HEK293 (cell line): ENCODE data around the gene PCSK9.

Experiments
- CTCF ChIA-PET: fragments of 350-600 bp; formaldehyde crosslinking; extraction: SDS; loops from one replicate; lab custom pipeline; 2021; ENCODE audit warnings: antibody characterized with exemption; lab: Yijun Ruan, JAX
- POLR2A ChIA-PET: fragments of 300-600 bp; formaldehyde crosslinking; extraction: SDS; loops from one replicate; lab custom pipeline; 2020; ENCODE audit warnings: antibody characterized with exemption, inconsistent platforms; lab: Yijun Ruan, JAX
- H3K27ac ChIP-seq: fragments of 200-500 bp; sonication (Bioruptor generic); 2 replicates; pipeline ENCODE4 v1.5.1; 2014; ENCODE audit warnings: low read depth, low read length, control low read depth, inconsistent platforms; ENCODE audit errors: extremely low read depth
- H3K36me3 ChIP-seq, 2 experiments: fragments of 200-500 bp in 1 of 2; sonication (Bioruptor generic) in 1 of 2; 1 replicate in 1 of 2; 2 replicates in 1 of 2; pipeline ENCODE4 v1.5.1; 2014 to 2017; ENCODE audit warnings: inconsistent platforms in 2 of 2, low read length in 2 of 2; ENCODE audit not compliant: control insufficient read depth in 2 of 2, insufficient read depth in 1 of 2
- H3K4me1 ChIP-seq: fragments of 200-500 bp; sonication (Bioruptor generic); 2 replicates; pipeline ENCODE4 v1.5.1; 2014; ENCODE audit warnings: mild to moderate bottlenecking, low read length, inconsistent platforms; ENCODE audit not compliant: control insufficient read depth, insufficient read depth
- H3K4me3 ChIP-seq: 2 replicates; pipeline ENCODE4 v1.5.1; 2011; ENCODE audit warnings: low read depth, mild to moderate bottlenecking, control low read depth, low read length, moderate library complexity
- H3K9me3 ChIP-seq: fragments of 200-500 bp; sonication (Bioruptor generic); 2 replicates; pipeline ENCODE4 v1.5.1; 2014; ENCODE audit warnings: low read depth, low read length, inconsistent platforms; ENCODE audit not compliant: control insufficient read depth, insufficient read depth
- KLF9 ChIP-seq: fragments of 450-650 bp; formaldehyde crosslinking; IDR thresholded peaks from 2 replicates; pipeline ENCODE4 v1.5.1; 2016; ENCODE audit warnings: missing biosample characterization, missing genetic modification characterization, low read depth
- ZNF112 ChIP-seq: fragments of 450-650 bp; formaldehyde crosslinking; IDR thresholded peaks from 2 replicates; pipeline ENCODE4 v1.5.0; 2017; ENCODE audit warnings: missing biosample characterization, missing genetic modification characterization
- ZNF155 ChIP-seq: fragments of 450-650 bp; formaldehyde crosslinking; IDR thresholded peaks from 2 replicates; pipeline ENCODE4 v1.5.1; 2016; ENCODE audit warnings: missing biosample characterization, missing genetic modification characterization
- ZNF16 ChIP-seq: fragments of 450-650 bp; formaldehyde crosslinking; IDR thresholded peaks from 2 replicates; pipeline ENCODE4 v1.5.1; 2016; ENCODE audit warnings: low read depth, missing biosample characterization, missing genetic modification characterization
- ZNF2 ChIP-seq: fragments of 450-650 bp; formaldehyde crosslinking; IDR thresholded peaks from 2 replicates; pipeline ENCODE4 v1.5.1; 2016; ENCODE audit warnings: missing biosample characterization, missing genetic modification characterization
- ZNF214 ChIP-seq: fragments of 450-650 bp; formaldehyde crosslinking; IDR thresholded peaks from 2 replicates; pipeline ENCODE4 v1.5.1; 2017; ENCODE audit warnings: missing biosample characterization, mild to moderate bottlenecking, missing genetic modification characterization, borderline replicate concordance
- ZNF223 ChIP-seq: fragments of 450-650 bp; formaldehyde crosslinking; IDR thresholded peaks from 2 replicates; pipeline ENCODE4 v1.5.1; 2016; ENCODE audit warnings: missing biosample characterization, missing genetic modification characterization
- ZNF311 ChIP-seq: fragments of 450-650 bp; formaldehyde crosslinking; IDR thresholded peaks from 2 replicates; pipeline ENCODE4 v1.5.1; 2017; ENCODE audit warnings: missing biosample characterization, missing genetic modification characterization, borderline replicate concordance
- ZNF335 ChIP-seq: fragments of 450-650 bp; formaldehyde crosslinking; conservative IDR thresholded peaks from 2 replicates; pipeline ENCODE4 v1.5.1; 2016; ENCODE audit warnings: missing biosample characterization, missing genetic modification characterization
- ZNF37A ChIP-seq: fragments of 450-650 bp; IDR thresholded peaks from 2 replicates; pipeline ENCODE4 v1.5.1; 2018; ENCODE audit warnings: missing biosample characterization, missing genetic modification characterization
- ZNF544 ChIP-seq: fragments of 450-650 bp; formaldehyde crosslinking; IDR thresholded peaks from 2 replicates; pipeline ENCODE4 v1.5.0; 2017; ENCODE audit warnings: missing biosample characterization, missing genetic modification characterization
- ZNF555 ChIP-seq: fragments of 450-650 bp; formaldehyde crosslinking; conservative IDR thresholded peaks from 2 replicates; pipeline ENCODE4 v1.5.1; 2017; ENCODE audit warnings: missing biosample characterization, mild to moderate bottlenecking, missing genetic modification characterization, inconsistent platforms
- ZNF629 ChIP-seq: fragments of 450-650 bp; formaldehyde crosslinking; IDR thresholded peaks from 2 replicates; pipeline ENCODE4 v1.5.1; 2017; ENCODE audit warnings: missing biosample characterization, missing genetic modification characterization
- ZNF792 ChIP-seq: fragments of 450-650 bp; formaldehyde crosslinking; IDR thresholded peaks from 2 replicates; pipeline ENCODE4 v1.5.1; 2016; ENCODE audit warnings: missing biosample characterization, missing genetic modification characterization
- TF ChIP-seq, protein P1 (sequence below): fragments of 450-650 bp; formaldehyde crosslinking; IDR thresholded peaks from 2 replicates; pipeline ENCODE4 v1.5.1; 2016; ENCODE audit warnings: missing biosample characterization, missing genetic modification characterization
- TF ChIP-seq, protein P2 (sequence below): fragments of 450-650 bp; formaldehyde crosslinking; IDR thresholded peaks from 2 replicates; pipeline ENCODE4 v1.5.1; 2016; ENCODE audit warnings: missing biosample characterization, missing genetic modification characterization
- TF ChIP-seq, protein P3 (sequence below): fragments of 450-650 bp; formaldehyde crosslinking; IDR thresholded peaks from 2 replicates; pipeline ENCODE4 v1.5.1; 2016; ENCODE audit warnings: missing biosample characterization, missing genetic modification characterization
- TF ChIP-seq, protein P4 (sequence below): fragments of 450-650 bp; IDR thresholded peaks from 2 replicates; pipeline ENCODE4 v1.5.1; 2018; ENCODE audit warnings: missing biosample characterization, missing genetic modification characterization

PCSK9 gene

DNA sequence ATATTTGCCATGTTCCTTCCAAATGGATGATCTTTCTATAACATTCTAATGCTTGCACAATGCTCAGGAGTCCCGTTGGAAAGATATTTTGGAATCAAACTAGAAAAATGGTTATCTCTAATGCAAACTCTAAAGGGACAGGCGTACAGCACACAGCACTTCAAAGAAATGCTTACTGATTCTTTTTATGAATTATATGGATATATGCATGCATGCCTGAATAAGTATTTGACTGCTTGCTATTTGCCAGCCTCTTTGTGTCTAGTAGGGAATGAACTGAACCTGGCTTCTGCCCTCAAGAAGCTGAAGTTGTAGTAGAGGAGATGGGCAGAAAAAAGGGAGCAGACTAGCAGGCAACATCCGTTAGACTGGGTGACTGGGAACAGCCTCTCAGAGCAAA lies 48.1 kb downstream of the PCSK9 start (continued):
- TF ChIP-seq, protein P1, sequence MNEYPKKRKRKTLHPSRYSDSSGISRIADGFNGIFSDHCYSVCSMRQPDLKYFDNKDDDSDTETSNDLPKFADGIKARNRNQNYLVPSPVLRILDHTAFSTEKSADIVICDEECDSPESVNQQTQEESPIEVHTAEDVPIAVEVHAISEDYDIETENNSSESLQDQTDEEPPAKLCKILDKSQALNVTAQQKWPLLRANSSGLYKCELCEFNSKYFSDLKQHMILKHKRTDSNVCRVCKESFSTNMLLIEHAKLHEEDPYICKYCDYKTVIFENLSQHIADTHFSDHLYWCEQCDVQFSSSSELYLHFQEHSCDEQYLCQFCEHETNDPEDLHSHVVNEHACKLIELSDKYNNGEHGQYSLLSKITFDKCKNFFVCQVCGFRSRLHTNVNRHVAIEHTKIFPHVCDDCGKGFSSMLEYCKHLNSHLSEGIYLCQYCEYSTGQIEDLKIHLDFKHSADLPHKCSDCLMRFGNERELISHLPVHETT (tag by site-specific recombination), result no peak
- TF ChIP-seq ZNF792 (tag by site-specific recombination), result no peak
- TF ChIP-seq ZNF629 (tag by site-specific recombination), result no peak
- TF ChIP-seq ZNF311 (tag by site-specific recombination), result no peak

DNA sequence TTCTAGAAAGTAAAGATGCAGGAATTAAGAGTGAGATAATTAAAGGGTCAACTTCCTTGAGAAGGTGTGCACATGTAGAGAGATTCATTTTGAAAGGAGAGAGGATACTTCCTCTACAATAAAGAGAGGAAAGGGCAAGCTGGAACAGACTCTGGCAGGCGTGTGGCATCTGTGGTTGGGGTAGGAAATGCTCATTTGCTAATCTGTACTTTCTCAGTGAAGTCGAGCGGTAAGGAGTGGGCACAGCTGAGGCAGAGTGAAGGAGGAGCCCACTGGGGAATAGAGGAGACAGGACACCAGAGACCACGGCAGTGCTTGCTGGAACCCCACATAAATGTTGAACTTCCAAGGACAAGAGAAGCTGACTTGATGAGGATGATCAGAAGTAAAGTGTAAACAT lies 49.1 kb downstream of the PCSK9 start:
- H3K9me3 ChIP-seq, result no peaks in the 10 kb centered on the region
- CTCF ChIA-PET, result interaction anchor here (0.7 kb wide), 1 partner anchor 287 kb away, joined by 3 read pairs; no protein-coding TSS in a partner anchor
- H3K4me1 ChIP-seq, result no peaks in the 10 kb centered on the region
- POLR2A ChIA-PET, result no interaction called here
- no peak overlapping the region for H3K27ac ChIP-seq
- no peak for TF ChIP-seq ZNF544
- no peak for TF ChIP-seq ZNF37A
- TF ChIP-seq ZNF335 (tag by site-specific recombination), result no peak
- no peak for TF ChIP-seq ZNF2 (tag by site-specific recombination)
- no peak for TF ChIP-seq ZNF155
- TF ChIP-seq, protein P2, sequence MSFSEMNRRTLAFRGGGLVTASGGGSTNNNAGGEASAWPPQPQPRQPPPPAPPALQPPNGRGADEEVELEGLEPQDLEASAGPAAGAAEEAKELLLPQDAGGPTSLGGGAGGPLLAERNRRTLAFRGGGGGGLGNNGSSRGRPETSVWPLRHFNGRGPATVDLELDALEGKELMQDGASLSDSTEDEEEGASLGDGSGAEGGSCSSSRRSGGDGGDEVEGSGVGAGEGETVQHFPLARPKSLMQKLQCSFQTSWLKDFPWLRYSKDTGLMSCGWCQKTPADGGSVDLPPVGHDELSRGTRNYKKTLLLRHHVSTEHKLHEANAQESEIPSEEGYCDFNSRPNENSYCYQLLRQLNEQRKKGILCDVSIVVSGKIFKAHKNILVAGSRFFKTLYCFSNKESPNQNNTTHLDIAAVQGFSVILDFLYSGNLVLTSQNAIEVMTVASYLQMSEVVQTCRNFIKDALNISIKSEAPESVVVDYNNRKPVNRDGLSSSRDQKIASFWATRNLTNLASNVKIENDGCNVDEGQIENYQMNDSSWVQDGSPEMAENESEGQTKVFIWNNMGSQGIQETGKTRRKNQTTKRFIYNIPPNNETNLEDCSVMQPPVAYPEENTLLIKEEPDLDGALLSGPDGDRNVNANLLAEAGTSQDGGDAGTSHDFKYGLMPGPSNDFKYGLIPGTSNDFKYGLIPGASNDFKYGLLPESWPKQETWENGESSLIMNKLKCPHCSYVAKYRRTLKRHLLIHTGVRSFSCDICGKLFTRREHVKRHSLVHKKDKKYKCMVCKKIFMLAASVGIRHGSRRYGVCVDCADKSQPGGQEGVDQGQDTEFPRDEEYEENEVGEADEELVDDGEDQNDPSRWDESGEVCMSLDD (tag by site-specific recombination), result no peak
- TF ChIP-seq KLF9 (tag by site-specific recombination), result no peak
- TF ChIP-seq, protein P3, sequence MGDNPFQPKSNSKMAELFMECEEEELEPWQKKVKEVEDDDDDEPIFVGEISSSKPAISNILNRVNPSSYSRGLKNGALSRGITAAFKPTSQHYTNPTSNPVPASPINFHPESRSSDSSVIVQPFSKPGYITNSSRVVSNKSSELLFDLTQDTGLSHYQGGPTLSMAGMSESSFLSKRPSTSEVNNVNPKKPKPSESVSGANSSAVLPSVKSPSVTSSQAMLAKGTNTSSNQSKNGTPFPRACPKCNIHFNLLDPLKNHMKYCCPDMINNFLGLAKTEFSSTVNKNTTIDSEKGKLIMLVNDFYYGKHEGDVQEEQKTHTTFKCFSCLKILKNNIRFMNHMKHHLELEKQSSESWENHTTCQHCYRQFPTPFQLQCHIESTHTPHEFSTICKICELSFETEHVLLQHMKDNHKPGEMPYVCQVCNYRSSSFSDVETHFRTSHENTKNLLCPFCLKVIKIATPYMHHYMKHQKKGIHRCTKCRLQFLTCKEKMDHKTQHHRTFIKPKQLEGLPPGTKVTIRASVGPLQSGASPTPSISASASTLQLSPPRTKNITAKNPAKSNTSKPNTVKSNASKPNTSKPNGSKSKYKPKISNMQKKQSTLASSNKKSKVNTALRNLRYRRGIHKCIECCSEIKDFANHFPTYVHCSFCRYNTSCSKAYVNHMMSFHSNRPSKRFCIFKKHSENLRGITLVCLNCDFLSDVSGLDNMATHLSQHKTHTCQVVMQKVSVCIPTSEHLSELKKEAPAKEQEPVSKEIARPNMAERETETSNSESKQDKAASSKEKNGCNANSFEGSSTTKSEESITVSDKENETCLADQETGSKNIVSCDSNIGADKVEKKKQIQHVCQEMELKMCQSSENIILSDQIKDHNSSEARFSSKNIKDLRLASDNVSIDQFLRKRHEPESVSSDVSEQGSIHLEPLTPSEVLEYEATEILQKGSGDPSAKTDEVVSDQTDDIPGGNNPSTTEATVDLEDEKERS, result no peak
- no peak for TF ChIP-seq ZNF555 (tag by site-specific recombination)
- TF ChIP-seq ZNF112, result no peak
- TF ChIP-seq, all 188 proteins: peak for 0
- peaks cover 57 to 93% of the 10 kb centered on the region in 2 experiments for H3K36me3 ChIP-seq
- no peak overlapping the region for H3K4me3 ChIP-seq

DNA sequence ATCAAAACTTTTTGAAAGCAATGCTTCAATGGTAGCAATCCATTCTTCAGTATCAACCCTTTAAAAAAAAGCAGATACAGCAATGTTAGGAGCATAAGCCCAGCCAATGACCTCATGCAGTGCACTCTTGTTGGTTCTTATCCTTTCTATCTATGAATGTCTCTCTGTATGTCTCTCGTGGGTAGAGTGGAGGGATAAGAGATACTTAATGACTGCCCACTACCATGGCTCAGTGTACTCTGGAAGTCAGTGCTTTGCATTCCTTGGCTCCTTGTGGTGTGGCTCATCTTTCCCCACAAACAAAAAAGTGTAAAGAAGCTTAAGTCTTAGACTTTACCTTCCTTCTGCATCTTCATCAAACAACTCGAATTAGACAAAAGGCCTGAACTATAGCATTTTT lies 50.3 kb downstream of the PCSK9 start:
- H3K36me3 ChIP-seq, result peaks cover 55 to 93% of the 10 kb centered on the region in 2 experiments
- TF ChIP-seq ZNF223 (tag by site-specific recombination) (no peak), ZNF16 (tag by site-specific recombination) (no peak), ZNF214 (tag by site-specific recombination) (no peak)
- TF ChIP-seq, protein P4, sequence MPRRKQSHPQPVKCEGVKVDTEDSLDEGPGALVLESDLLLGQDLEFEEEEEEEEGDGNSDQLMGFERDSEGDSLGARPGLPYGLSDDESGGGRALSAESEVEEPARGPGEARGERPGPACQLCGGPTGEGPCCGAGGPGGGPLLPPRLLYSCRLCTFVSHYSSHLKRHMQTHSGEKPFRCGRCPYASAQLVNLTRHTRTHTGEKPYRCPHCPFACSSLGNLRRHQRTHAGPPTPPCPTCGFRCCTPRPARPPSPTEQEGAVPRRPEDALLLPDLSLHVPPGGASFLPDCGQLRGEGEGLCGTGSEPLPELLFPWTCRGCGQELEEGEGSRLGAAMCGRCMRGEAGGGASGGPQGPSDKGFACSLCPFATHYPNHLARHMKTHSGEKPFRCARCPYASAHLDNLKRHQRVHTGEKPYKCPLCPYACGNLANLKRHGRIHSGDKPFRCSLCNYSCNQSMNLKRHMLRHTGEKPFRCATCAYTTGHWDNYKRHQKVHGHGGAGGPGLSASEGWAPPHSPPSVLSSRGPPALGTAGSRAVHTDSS (tag by site-specific recombination), result no peak
- TF ChIP-seq, all 188 proteins: peak for 0
- no peaks in the 10 kb centered on the region for H3K9me3 ChIP-seq
- ChIA-PET CTCF (interaction anchor here (1.8 kb wide), 1 partner anchor 19 kb away, joined by 4 read pairs; no protein-coding TSS in a partner anchor), POLR2A (no interaction called here)
- no peaks in the 10 kb centered on the region for H3K4me1 ChIP-seq
- no peak overlapping the region for H3K27ac ChIP-seq
- no peak overlapping the region for H3K4me3 ChIP-seq
